Tibial nerve (tissue), 4 donors: ENCODE data around the gene ZSCAN2.

ENCODE experiments used
- EP300 ChIP-seq, 2 donors: sonication (generic); formaldehyde crosslinking; IDR thresholded peaks; one replicate each; pipeline ENCODE4 v1.6.1; 2017; ENCODE audit warnings: antibody characterized with exemption in 2 of 2, mild to moderate bottlenecking in 1 of 2
- POLR2A ChIP-seq, 2 donors: fragments of 450-650 bp; IDR thresholded peaks; one replicate each; pipeline ENCODE4 v1.6.1; 2017; ENCODE audit warnings: antibody characterized with exemption in 2 of 2, mild to moderate bottlenecking in 2 of 2, moderate library complexity in 2 of 2
- TF ChIP-seq, protein P1 (sequence below), 5 experiments: fragments of 200-600 bp in 3 of 5; fragments of 450-650 bp in 2 of 5; sonication (generic) in 3 of 5; IDR thresholded peaks; one replicate each; pipeline ENCODE4 v1.5.1; 2016 to 2019; ENCODE audit warnings: antibody characterized with exemption in 5 of 5, mild to moderate bottlenecking in 3 of 5, moderate library complexity in 2 of 5

DNA sequence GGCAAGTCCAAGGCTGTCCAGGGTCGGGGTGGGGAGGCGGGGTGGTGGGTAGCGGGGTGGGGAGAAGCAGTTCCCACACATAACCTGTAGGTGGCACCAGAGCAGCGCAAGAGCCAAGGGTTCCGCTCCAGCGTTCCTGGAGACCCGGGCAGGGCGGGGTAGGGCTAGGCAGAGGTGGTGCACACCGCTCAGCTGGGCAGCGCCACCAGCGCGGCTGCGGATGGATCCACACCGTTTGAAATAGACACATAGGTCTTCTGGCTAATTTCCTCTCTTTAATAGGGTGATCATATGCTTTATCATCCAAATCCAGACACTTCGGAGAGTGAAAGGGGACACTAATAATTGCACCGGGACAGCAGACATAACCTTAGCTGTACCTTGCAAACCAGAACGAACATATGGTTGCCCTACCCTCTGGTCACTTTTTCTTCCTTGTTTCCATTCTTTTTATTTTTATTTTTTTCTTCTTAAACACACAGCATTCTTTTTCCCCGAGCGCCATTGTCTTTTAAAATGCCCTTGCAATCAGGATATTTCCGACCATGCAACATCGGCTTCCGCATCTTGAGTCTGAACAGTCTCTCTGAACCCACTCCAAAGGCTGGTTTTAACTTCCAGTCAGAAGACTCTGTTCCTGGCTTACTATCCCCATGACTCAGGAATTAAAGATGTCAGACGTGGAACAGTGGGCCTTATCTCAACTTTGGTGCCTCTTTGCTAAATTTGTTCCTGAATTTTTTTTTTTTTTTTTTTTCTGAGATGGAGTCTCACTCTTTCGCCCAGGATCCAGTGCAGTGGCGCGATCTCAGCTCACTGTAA is 12.5 kb upstream of the ZSCAN2 start:
- TF ChIP-seq, protein P1, sequence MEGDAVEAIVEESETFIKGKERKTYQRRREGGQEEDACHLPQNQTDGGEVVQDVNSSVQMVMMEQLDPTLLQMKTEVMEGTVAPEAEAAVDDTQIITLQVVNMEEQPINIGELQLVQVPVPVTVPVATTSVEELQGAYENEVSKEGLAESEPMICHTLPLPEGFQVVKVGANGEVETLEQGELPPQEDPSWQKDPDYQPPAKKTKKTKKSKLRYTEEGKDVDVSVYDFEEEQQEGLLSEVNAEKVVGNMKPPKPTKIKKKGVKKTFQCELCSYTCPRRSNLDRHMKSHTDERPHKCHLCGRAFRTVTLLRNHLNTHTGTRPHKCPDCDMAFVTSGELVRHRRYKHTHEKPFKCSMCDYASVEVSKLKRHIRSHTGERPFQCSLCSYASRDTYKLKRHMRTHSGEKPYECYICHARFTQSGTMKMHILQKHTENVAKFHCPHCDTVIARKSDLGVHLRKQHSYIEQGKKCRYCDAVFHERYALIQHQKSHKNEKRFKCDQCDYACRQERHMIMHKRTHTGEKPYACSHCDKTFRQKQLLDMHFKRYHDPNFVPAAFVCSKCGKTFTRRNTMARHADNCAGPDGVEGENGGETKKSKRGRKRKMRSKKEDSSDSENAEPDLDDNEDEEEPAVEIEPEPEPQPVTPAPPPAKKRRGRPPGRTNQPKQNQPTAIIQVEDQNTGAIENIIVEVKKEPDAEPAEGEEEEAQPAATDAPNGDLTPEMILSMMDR (IDR thresholded peaks at IDR 0.05): peak; percentile 67 to 98 (median 96)
- TF ChIP-seq EP300 (IDR thresholded peaks at IDR 0.05) (no peak), POLR2A (IDR thresholded peaks at IDR 0.05) (no peak)
